Testis (tissue), 3 donors: Measurements from ENCODE around the gene RNF135. TPM values are rescaled to one million over a fixed set of nuclear protein-coding genes. Genes with fewer than 3 reads are reported as not detected.
"Not testable (repeated sequence)": the region's sequence is repeated elsewhere in the genome, so short reads cannot be mapped to it uniquely, and the experiment has no call there.

ENCODE experiments used
- DNase-seq: peaks from one replicate; pipeline ENCODE4 v3.0.0-alpha.2; 2019
- H3K27ac ChIP-seq, 2 donors: fragments of 200-600 bp; sonication (generic); one replicate each; pipeline ENCODE4 v1.5.1; 2019
- H3K27me3 ChIP-seq: fragments of 200-600 bp; sonication (generic); one replicate; pipeline ENCODE4 v1.5.1; 2019
- H3K36me3 ChIP-seq: fragments of 200-600 bp; sonication (generic); one replicate; pipeline ENCODE4 v1.5.1; 2017; ENCODE audit warnings: low read depth; ENCODE audit errors: missing control alignments
- H3K4me1 ChIP-seq: fragments of 200-600 bp; sonication (generic); one replicate; pipeline ENCODE4 v1.5.1; 2019
- H3K4me3 ChIP-seq, 2 donors: fragments of 200-600 bp; sonication (generic); one replicate each; pipeline ENCODE4 v1.5.1; 2017 to 2019
- H3K9me3 ChIP-seq: fragments of 200-600 bp; sonication (generic); one replicate; pipeline ENCODE4 v1.5.1; 2017
- POLR2A ChIP-seq: fragments of 450-650 bp; IDR thresholded peaks from one replicate; pipeline ENCODE4 v1.6.1; 2017; ENCODE audit warnings: antibody characterized with exemption, mild to moderate bottlenecking, moderate library complexity
- WGBS, 2 donors: methylation state at CpG; one replicate each; pipeline ENCODE4 v1.1.5; 2018; 5-methylcytosine and 5-hydroxymethylcytosine counted together
- intact Hi-C: fragments of 100-400 bp; cut with DNase I; formaldehyde crosslinking; loops from one replicate; pipeline ENCODE4 v1.15.1; 2023; ENCODE audit warnings: low total_unique reads
- polyA plus RNA-seq: library from polyadenylated mRNA; stranded (reverse); fragments of 350-450 nt; fragmentation: Illumina TruSeq; extraction: RNeasy Lipid Tissue Mini Kit (QIAGEN cat#74804); gene quantifications from one replicate; pipeline ENCODE4 v1.2.3, GENCODE V29; 2014; ENCODE audit warnings: low read depth, low replicate concordance; ENCODE audit not compliant: insufficient read depth
- small RNA-seq, 2 donors: library from RNA; depleted of rRNA; stranded (forward); fragments of <200 nt; gene quantifications; one replicate each; pipeline ENCODE3, GENCODE V24; 2016
- total RNA-seq, 2 donors: library from RNA; depleted of rRNA; stranded (reverse); fragments of >200 nt; gene quantifications; one replicate each; pipeline ENCODE4 v1.2.3, GENCODE V29; 2016
- TF ChIP-seq, protein P1 (sequence below), 3 experiments: fragments of 450-650 bp in 2 of 3; fragments of 200-600 bp in 1 of 3; sonication (generic) in 1 of 3; IDR thresholded peaks; one replicate each; pipeline ENCODE4 v1.5.1; 2016 to 2019; ENCODE audit warnings: antibody characterized with exemption in 3 of 3, mild to moderate bottlenecking in 2 of 3, moderate library complexity in 1 of 3

RNF135 gene
- total and polyA plus RNA-seq, 3 donors from 2014 or later: 12.9 to 24.2 (median 20.6) TPM

DNA sequence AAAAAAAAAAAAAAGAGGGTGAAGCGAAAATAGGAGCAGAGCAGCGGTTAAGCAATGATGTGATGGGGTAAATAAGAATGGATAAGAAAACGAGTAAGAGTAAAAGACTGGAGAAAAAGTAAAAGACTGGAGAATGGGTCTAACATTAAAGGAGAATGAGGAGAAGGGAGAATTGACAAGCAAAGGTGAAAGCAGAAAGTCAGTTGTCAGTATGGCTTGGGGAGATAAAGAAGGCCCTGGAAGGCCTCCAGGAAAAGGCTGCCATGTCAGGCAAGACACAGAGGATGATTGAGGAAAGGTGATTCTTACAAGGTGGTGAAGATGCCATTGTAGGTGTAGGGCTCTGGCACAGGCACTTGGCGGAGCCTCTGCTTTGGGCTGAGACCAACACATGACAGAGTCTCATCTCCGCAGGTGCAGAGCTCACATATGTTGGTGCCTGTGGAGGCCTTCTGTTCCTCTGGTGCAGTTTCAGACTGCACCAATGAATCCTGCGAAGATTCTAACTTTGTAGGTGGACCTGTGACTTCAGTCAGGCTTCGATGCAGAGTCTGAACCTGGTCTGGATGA, 76.1 kb downstream of the RNF135 start:
- H3K4me1 ChIP-seq, H3K4me3 ChIP-seq, H3K27ac ChIP-seq, H3K27me3 ChIP-seq, H3K36me3 ChIP-seq, DNase-seq, intact Hi-C loops, H3K9me3 ChIP-seq: not testable (repeated sequence)
- 78 to 90% methylated on average over 3 to 7 of the region's 7 CpGs for WGBS, 2 donors

DNA sequence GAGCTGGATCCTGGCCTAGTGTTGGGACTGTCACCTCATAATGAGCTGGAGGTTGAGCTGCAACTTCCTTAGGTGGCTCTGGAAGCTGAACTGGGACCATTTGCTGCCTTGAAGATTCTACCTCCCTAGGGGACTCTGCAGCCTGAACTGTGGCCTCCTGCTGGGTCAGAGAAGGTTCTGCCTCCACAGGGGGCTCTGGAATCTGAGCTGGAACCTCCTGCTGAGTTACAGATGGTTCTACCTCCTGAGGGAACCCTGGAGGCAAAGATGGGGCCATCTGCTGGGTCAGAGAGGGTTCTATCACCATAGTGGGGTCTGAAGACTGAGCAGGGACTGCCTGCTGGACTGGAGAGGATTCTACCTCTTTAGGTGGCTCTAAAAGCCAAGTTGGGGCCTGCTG, 77.3 kb downstream of the RNF135 start:
- H3K4me1 ChIP-seq: no peaks in the 10 kb centered on the region
- no peak for TF ChIP-seq POLR2A
- TF ChIP-seq, protein P1, sequence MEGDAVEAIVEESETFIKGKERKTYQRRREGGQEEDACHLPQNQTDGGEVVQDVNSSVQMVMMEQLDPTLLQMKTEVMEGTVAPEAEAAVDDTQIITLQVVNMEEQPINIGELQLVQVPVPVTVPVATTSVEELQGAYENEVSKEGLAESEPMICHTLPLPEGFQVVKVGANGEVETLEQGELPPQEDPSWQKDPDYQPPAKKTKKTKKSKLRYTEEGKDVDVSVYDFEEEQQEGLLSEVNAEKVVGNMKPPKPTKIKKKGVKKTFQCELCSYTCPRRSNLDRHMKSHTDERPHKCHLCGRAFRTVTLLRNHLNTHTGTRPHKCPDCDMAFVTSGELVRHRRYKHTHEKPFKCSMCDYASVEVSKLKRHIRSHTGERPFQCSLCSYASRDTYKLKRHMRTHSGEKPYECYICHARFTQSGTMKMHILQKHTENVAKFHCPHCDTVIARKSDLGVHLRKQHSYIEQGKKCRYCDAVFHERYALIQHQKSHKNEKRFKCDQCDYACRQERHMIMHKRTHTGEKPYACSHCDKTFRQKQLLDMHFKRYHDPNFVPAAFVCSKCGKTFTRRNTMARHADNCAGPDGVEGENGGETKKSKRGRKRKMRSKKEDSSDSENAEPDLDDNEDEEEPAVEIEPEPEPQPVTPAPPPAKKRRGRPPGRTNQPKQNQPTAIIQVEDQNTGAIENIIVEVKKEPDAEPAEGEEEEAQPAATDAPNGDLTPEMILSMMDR (IDR thresholded peaks at IDR 0.05): no peak
- no peaks in the 10 kb centered on the region for H3K36me3 ChIP-seq
- no peaks in the 10 kb centered on the region for H3K9me3 ChIP-seq
- intact Hi-C loops: no loop called here
- no peak overlapping the region for H3K4me3 ChIP-seq
- no peaks in the 10 kb centered on the region for H3K27me3 ChIP-seq
- no peak overlapping the region for H3K27ac ChIP-seq
- DNase-seq: no peak

DNA sequence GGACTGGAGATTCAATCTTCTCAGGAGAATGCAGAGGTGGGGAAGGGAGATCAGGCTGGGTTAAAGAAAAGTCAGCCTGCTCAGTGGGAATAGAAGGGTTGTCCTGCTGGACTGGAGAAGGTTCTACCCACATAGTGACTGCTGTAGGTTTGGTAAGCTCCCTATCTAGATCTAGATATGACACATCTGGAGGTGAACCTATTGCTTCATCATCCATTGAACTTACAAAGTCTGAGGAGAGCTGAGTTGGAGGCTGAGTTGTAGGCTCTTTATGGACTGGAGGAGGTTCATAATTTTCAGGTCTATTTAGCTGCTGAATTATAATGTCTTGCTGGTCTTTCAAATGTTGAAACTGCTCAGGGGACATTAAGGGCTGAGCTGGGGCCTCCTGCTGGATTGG, 77.9 kb downstream of the RNF135 start:
- Histone ChIP-seq H3K27ac (no peak overlapping the region), H3K9me3 (no peaks in the 10 kb centered on the region), H3K4me1 (no peaks in the 10 kb centered on the region), H3K36me3 (no peaks in the 10 kb centered on the region), H3K4me3 (no peak overlapping the region), H3K27me3 (no peaks in the 10 kb centered on the region)
- DNase-seq: no peak
- intact Hi-C loops: no loop called here
- TF ChIP-seq, protein P1 (IDR thresholded peaks at IDR 0.05): no peak
- no peak for TF ChIP-seq POLR2A

Small RNAs within 50 kb of the gene (small RNA-seq; reads per million reads assigned to genes)
- gene AC138207.3 (0 reads per million in 2 donors), gene RN7SL138P (0 reads per million in 2 donors)

Other genes starting within 250 kb of the RNF135 start
- 10 to 100 TPM; 19.9 to 23.5 TPM for gene CRLF3, start 146.3 kb upstream of the RNF135 start, total RNA-seq
- gene CRLF3, start 146.3 kb upstream of the RNF135 start, polyA plus RNA-seq: 21.8 TPM
- gene ATAD5, start 139.1 kb upstream of the RNF135 start, total RNA-seq: 10 to 100 TPM in 1 of 2 donors, 1 to 10 TPM in 1; 5.5 to 10.2 TPM
- 0.67 TPM for gene ATAD5, start 139.1 kb upstream of the RNF135 start, polyA plus RNA-seq
- gene TEFM, start 64.8 kb upstream of the RNF135 start, total RNA-seq: 10 to 100 TPM; 10.9 to 16.2 TPM
- gene TEFM, start 64.8 kb upstream of the RNF135 start, polyA plus RNA-seq: 8.7 TPM
- 1 to 10 TPM; 3.5 to 6.4 TPM for gene ADAP2, start 49.1 kb upstream of the RNF135 start, total RNA-seq
- gene ADAP2, start 49.1 kb upstream of the RNF135 start, polyA plus RNA-seq: 7.1 TPM
- 10 to 100 TPM; 97.6 to 99.0 TPM for gene NF1, start 123.9 kb downstream of the RNF135 start, total RNA-seq
- gene NF1, start 123.9 kb downstream of the RNF135 start, polyA plus RNA-seq: 60.6 TPM